HCT116 (cell line): ENCODE measurements around the gene NCOA5. TPM values are rescaled to one million over a fixed set of nuclear protein-coding genes. Genes with fewer than 3 reads are reported as not detected.

Source experiments
- ATAC-seq: fragments of 200-7000 bp; cut with Tn5 transposase; 2 replicates; pipeline ENCODE4 v1.9.1; 2020; ENCODE audit warnings: mild to moderate bottlenecking, moderate library complexity
- BruUV-seq: library from RNA; stranded (reverse); fragments of 400-500 nt; replicated peaks from 2 replicates; lab custom pipeline; 2021; lab: Mats Ljungman, UMichigan
- CTCF ChIA-PET: fragments of 300-600 bp; sonication (Branson Sonifier 250); formaldehyde crosslinking; loops from one replicate; lab custom pipeline; 2021; ENCODE audit warnings: antibody characterized with exemption; lab: Charles Lee
- POLR2A ChIA-PET: fragments of 300-600, 350-600 bp; sonication (Branson Sonifier 250); formaldehyde crosslinking; loops from one replicate; lab custom pipeline; 2021; ENCODE audit warnings: antibody characterized with exemption; lab: Charles Lee
- RAD21 ChIA-PET, 2 experiments: fragments of 300-600 bp; sonication (Branson Sonifier 250); formaldehyde crosslinking; loops; one replicate each; lab custom pipeline; 2023; ENCODE audit warnings: low total read pairs in 2 of 2; ENCODE audit not compliant: uncharacterized antibody in 2 of 2, unreplicated experiment in 2 of 2, low non-redundant PET in 1 of 2; lab: Charles Lee
- DNase-seq: peaks from one replicate; pipeline ENCODE4 v3.0.0-alpha.2; 2010; ENCODE audit warnings: low read depth, low spot score
- H2AFZ ChIP-seq: fragments of 200-600 bp; shearing (Covaris generic), sonication (generic); 2 replicates; pipeline ENCODE4 v1.6.1; 2017; ENCODE audit warnings: low read depth, mixed run types, mixed read lengths, antibody characterized with exemption, low read length; ENCODE audit not compliant: poor library complexity, severe bottlenecking
- H3K27ac ChIP-seq: 2 replicates; pipeline ENCODE4 v1.5.1; 2012; ENCODE audit warnings: low read depth, low read length
- H3K27me3 ChIP-seq: fragments of 200-600 bp; sonication (generic); 2 replicates; pipeline ENCODE4 v1.6.1; 2016; ENCODE audit warnings: mixed run types, low read length, mixed read lengths; ENCODE audit not compliant: insufficient read depth
- H3K36me3 ChIP-seq, 2 experiments: fragments of 200-500 bp in 1 of 2; fragments of 200-600 bp in 1 of 2; sonication (Bioruptor generic) in 1 of 2; sonication (generic) in 1 of 2; 2 replicates each; pipeline versions ENCODE4 v1.5.1 to v1.6.1; 2014 to 2016; ENCODE audit warnings: low read length in 2 of 2, inconsistent platforms in 1 of 2, mixed read lengths in 1 of 2, mixed run types in 1 of 2; ENCODE audit not compliant: insufficient read depth in 2 of 2, control insufficient read depth in 1 of 2
- H3K4me1 ChIP-seq, 2 experiments: fragments of 200-600 bp in 1 of 2; sonication (generic) in 1 of 2; 2 replicates each; pipeline versions ENCODE4 v1.5.1 to v1.6.1; 2012 to 2017; ENCODE audit warnings: low read length in 2 of 2, inconsistent platforms in 1 of 2, mild to moderate bottlenecking in 1 of 2, mixed read lengths in 1 of 2, mixed run types in 1 of 2, moderate library complexity in 1 of 2; ENCODE audit not compliant: insufficient read depth in 2 of 2, control insufficient read depth in 1 of 2
- H3K4me2 ChIP-seq: fragments of 200-600 bp; sonication (generic); 2 replicates; pipeline ENCODE4 v1.6.1; 2017; ENCODE audit warnings: mixed run types, low read length, mixed read lengths
- H3K4me3 ChIP-seq, 2 experiments: fragments of 200-600 bp in 1 of 2; sonication (generic) in 1 of 2; replicated peaks in 1 of 2; 2 replicates each; pipeline ENCODE4 v1.5.1; 2011 to 2016; ENCODE audit warnings: low read length in 2 of 2, control low read depth in 1 of 2, low read depth in 1 of 2, mild to moderate bottlenecking in 1 of 2, mixed read lengths in 1 of 2, mixed run types in 1 of 2
- H3K79me2 ChIP-seq: fragments of 200-600 bp; sonication (generic); 2 replicates; pipeline ENCODE4 v1.6.1; 2017; ENCODE audit warnings: mild to moderate bottlenecking, mixed run types, low read length, moderate library complexity, mixed read lengths; ENCODE audit not compliant: insufficient read depth
- H3K9ac ChIP-seq: fragments of 200-600 bp; sonication (generic); 2 replicates; pipeline ENCODE4 v1.6.1; 2016; ENCODE audit warnings: low read length, mixed read lengths
- H3K9me2 ChIP-seq: fragments of 200-600 bp; sonication (generic), shearing (Covaris generic); 2 replicates; pipeline ENCODE4 v1.6.1; 2017; ENCODE audit warnings: mixed run types, mild to moderate bottlenecking, moderate library complexity; ENCODE audit not compliant: insufficient read depth
- H3K9me3 ChIP-seq, 2 experiments: fragments of 200-500 bp in 1 of 2; fragments of 200-600 bp in 1 of 2; sonication (Bioruptor generic) in 1 of 2; sonication (generic) in 1 of 2; 2 replicates each; pipeline ENCODE4 v1.6.1; 2014 to 2017; ENCODE audit warnings: low read length in 2 of 2, mixed read lengths in 2 of 2, inconsistent platforms in 1 of 2, low read depth in 1 of 2, mild to moderate bottlenecking in 1 of 2, mixed run types in 1 of 2, moderate library complexity in 1 of 2; ENCODE audit not compliant: control insufficient read depth in 1 of 2, insufficient read depth in 1 of 2
- H4K20me1 ChIP-seq: fragments of 200-600 bp; sonication (generic), shearing (Covaris generic); 2 replicates; pipeline ENCODE4 v1.6.1; 2017; ENCODE audit warnings: mixed run types, mild to moderate bottlenecking, moderate library complexity; ENCODE audit not compliant: insufficient read depth
- EGR1 ChIP-seq: IDR thresholded peaks from 2 replicates; pipeline ENCODE4 v1.6.1; 2012; ENCODE audit warnings: low read depth
- EZH2 ChIP-seq: fragments of 200-600 bp; sonication (generic); IDR thresholded peaks from 2 replicates; pipeline ENCODE4 v1.6.1; 2017; ENCODE audit warnings: antibody characterized with exemption, mixed run types
- FOSL1 ChIP-seq: IDR thresholded peaks from 2 replicates; pipeline ENCODE4 v1.6.1; 2012; ENCODE audit warnings: low read depth
- POLR2A ChIP-seq: IDR thresholded peaks from 2 replicates; pipeline ENCODE4 v1.7.0; 2011; ENCODE audit warnings: borderline replicate concordance; ENCODE audit not compliant: insufficient read depth, insufficient read length; ENCODE audit errors: extremely low read depth
- RAD21 ChIP-seq: IDR thresholded peaks from 2 replicates; pipeline ENCODE4 v1.6.1; 2012; ENCODE audit warnings: low read depth, mild to moderate bottlenecking
- REST ChIP-seq: IDR thresholded peaks from 2 replicates; pipeline ENCODE4 v1.6.1; 2012; ENCODE audit warnings: low read depth
- TCF7L2 ChIP-seq: IDR thresholded peaks from 2 replicates; pipeline ENCODE4 v1.7.0; 2011; ENCODE audit warnings: borderline replicate concordance, inconsistent platforms; ENCODE audit not compliant: insufficient read depth, insufficient read length; ENCODE audit errors: extremely low read depth
- YY1 ChIP-seq: IDR thresholded peaks from 2 replicates; pipeline ENCODE4 v1.6.1; 2011; ENCODE audit warnings: low read length, low read depth, moderate library complexity, mild to moderate bottlenecking; ENCODE audit not compliant: insufficient replicate concordance; ENCODE audit errors: extremely low read depth
- ZBTB33 ChIP-seq: IDR thresholded peaks from 2 replicates; pipeline ENCODE4 v1.6.1; 2011; ENCODE audit warnings: mild to moderate bottlenecking, low read length, moderate library complexity; ENCODE audit not compliant: insufficient replicate concordance; ENCODE audit errors: extremely low read depth
- ZFX ChIP-seq: fragments of 450-650 bp; IDR thresholded peaks from 2 replicates; pipeline ENCODE4 v1.6.1; 2017
- intact Hi-C: fragments of 100-400 bp; cut with micrococcal nuclease; formaldehyde crosslinking; loops from 2 replicates; pipeline ENCODE4 v1.10.0; 2022
- total RNA-seq: library from RNA; stranded (reverse); gene quantifications from one replicate; pipeline ENCODE4 v1.2.1, GENCODE V29; 2021; ENCODE audit not compliant: unreplicated experiment

Gene NCOA5
- total RNA-seq, 1 experiment from 2014 or later: 31.6 TPM

GRCh38 chr20:46051556-46052308 is 38.0 kb downstream of the NCOA5 start:
- ATAC-seq (peak; percentile 54; the same call in 1 of the 2 replicates), DNase-seq (no peak)
- BruUV-seq: no TSS peak
- H3K27me3 ChIP-seq: peaks cover 31% of the 10 kb centered on the region
- no peak overlapping the region for H2AFZ ChIP-seq
- TF ChIP-seq REST (no peak), TCF7L2 (no peak), EZH2 (no peak), POLR2A (no peak)
- no peaks in the 10 kb centered on the region for H3K79me2 ChIP-seq
- ChIA-PET POLR2A (no interaction called here), RAD21 (no interaction called here), CTCF (no interaction called here)
- no peak overlapping the region for H3K4me2 ChIP-seq
- no peak overlapping the region for H3K4me3 ChIP-seq
- H3K4me1 ChIP-seq: no peaks in the 10 kb centered on the region
- H3K9me3 ChIP-seq: no peaks in the 10 kb centered on the region
- H3K27ac ChIP-seq: no peak overlapping the region
- intact Hi-C loops: no loop called here
- H3K9ac ChIP-seq: no peak overlapping the region
- no peaks in the 10 kb centered on the region for H3K9me2 ChIP-seq
- no peaks in the 10 kb centered on the region for H3K36me3 ChIP-seq
- H4K20me1 ChIP-seq: no peaks in the 10 kb centered on the region

DNA sequence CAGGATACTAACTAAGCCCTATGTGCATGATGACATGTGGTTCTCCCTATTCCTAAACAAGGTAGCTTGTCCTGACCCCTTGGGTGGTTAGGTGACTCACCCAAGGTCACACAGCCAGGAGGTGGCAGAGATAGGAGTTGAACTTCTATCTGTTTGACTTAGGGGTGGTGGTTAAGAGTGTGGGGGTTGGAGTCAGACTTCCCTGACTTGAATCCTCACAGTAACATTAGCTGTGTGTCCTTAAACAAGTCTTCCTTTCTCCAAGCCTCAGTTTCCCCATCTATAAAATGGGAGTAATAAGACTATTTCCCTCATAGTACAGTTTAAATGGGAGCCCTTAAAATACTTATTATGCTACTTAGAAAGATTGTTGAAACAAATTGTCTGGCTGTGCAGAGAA is 38.9 kb downstream of the NCOA5 start:
- H3K4me3 ChIP-seq: no peak overlapping the region
- H2AFZ ChIP-seq: no peak overlapping the region
- BruUV-seq: no TSS peak
- H3K27me3 ChIP-seq: peaks cover 40% of the 10 kb centered on the region
- no peak for ATAC-seq
- no peak overlapping the region for H3K4me2 ChIP-seq
- H3K9me2 ChIP-seq: no peaks in the 10 kb centered on the region
- no peaks in the 10 kb centered on the region for H4K20me1 ChIP-seq
- H3K9ac ChIP-seq: no peak overlapping the region
- DNase-seq: no peak
- ChIA-PET POLR2A (no interaction called here), CTCF (no interaction called here), RAD21 (no interaction called here)
- intact Hi-C loops: no loop called here
- H3K79me2 ChIP-seq: no peaks in the 10 kb centered on the region
- H3K27ac ChIP-seq: no peak overlapping the region
- H3K36me3 ChIP-seq: no peaks in the 10 kb centered on the region
- H3K9me3 ChIP-seq: no peaks in the 10 kb centered on the region
- no peaks in the 10 kb centered on the region for H3K4me1 ChIP-seq
- TF ChIP-seq RAD21 (no peak), EGR1 (no peak), ZBTB33 (no peak), YY1 (no peak), FOSL1 (no peak), ZFX (no peak)
